ENCODE results near the gene KTN1. TPM values are rescaled to one million over a fixed set of nuclear protein-coding genes. Genes with fewer than 3 reads are reported as not detected.

Gene KTN1
- total RNA-seq, 1 experiment from 2014 or later: 56.9 TPM

Other genes with a start within 250 kb of the KTN1 start
- gene ATG14, start 168.4 kb upstream of the KTN1 start, total RNA-seq (2014; rRNA removed; shearing (Covaris generic); ENCODE audit: low replicate concordance): 3.6 and 6.4 TPM in 2 replicates
- not detected in 2 replicates for gene TBPL2, start 139.6 kb upstream of the KTN1 start, total RNA-seq (2014; rRNA removed; shearing (Covaris generic); ENCODE audit: low replicate concordance)